ENCODE results near the gene ERGIC3.

GRCh38 chr20:35578469-35578868, 36.6 kb downstream of the ERGIC3 start:
- TF ChIP-seq EZH2phosphoT487 (IDR thresholded peaks at IDR 0.05; ENCODE audit: insufficient read depth, low read depth) = no peak
- TF ChIP-seq EZH2 (IDR thresholded peaks at IDR 0.05; ENCODE audit: insufficient read depth, poor library complexity, severe bottlenecking) = no peak
